HL-60 (cell line): ENCODE measurements around the gene RELN.

Experiments used
- GABPA ChIP-seq: IDR thresholded peaks from 2 replicates; pipeline ENCODE4 v1.6.1; 2012; ENCODE audit warnings: low read depth
- POLR2AphosphoS5 ChIP-seq: IDR thresholded peaks from 2 replicates; pipeline ENCODE4 v1.6.1; 2012; ENCODE audit warnings: low read depth
- SPI1 ChIP-seq: IDR thresholded peaks from 2 replicates; pipeline ENCODE4 v1.6.1; 2012; ENCODE audit warnings: low read depth, mild to moderate bottlenecking, borderline replicate concordance
- TF ChIP-seq, protein P1 (sequence below): IDR thresholded peaks from one replicate; pipeline ENCODE4 v1.5.1; 2011; ENCODE audit warnings: low read length, control low read depth, inconsistent platforms; ENCODE audit not compliant: insufficient read depth

- TF ChIP-seq, protein P1, sequence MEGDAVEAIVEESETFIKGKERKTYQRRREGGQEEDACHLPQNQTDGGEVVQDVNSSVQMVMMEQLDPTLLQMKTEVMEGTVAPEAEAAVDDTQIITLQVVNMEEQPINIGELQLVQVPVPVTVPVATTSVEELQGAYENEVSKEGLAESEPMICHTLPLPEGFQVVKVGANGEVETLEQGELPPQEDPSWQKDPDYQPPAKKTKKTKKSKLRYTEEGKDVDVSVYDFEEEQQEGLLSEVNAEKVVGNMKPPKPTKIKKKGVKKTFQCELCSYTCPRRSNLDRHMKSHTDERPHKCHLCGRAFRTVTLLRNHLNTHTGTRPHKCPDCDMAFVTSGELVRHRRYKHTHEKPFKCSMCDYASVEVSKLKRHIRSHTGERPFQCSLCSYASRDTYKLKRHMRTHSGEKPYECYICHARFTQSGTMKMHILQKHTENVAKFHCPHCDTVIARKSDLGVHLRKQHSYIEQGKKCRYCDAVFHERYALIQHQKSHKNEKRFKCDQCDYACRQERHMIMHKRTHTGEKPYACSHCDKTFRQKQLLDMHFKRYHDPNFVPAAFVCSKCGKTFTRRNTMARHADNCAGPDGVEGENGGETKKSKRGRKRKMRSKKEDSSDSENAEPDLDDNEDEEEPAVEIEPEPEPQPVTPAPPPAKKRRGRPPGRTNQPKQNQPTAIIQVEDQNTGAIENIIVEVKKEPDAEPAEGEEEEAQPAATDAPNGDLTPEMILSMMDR: no peak
- TF ChIP-seq POLR2AphosphoS5 (no peak), SPI1 (no peak), GABPA (no peak)
Measured at GRCh38 chr7:103706805-103707204, 282.7 kb downstream of the RELN start.
